Measurements from ENCODE around the gene ODAD4. TPM values are rescaled to one million over a fixed set of nuclear protein-coding genes. Genes with fewer than 3 reads are reported as not detected.

The ODAD4 gene
- total RNA-seq, 1 experiment from 2014 or later, result 0.98 TPM

- Histone ChIP-seq H3K9me3 (no peaks in the 10 kb centered on the region), H3K4me3 (ENCODE audit: low read depth, low read length) (no peak overlapping the region), H3K4me1 (peaks cover 52% of the 10 kb centered on the region), H3K36me3 (ENCODE audit: control insufficient read depth, insufficient read depth, low read length) (peaks cover 13% of the 10 kb centered on the region), H3K27me3 (replicated peaks; ENCODE audit: control insufficient read depth, insufficient read depth, low read length) (no peaks in the 10 kb centered on the region)
- intact Hi-C loops (cut with micrococcal nuclease; ENCODE audit: unreplicated experiment), result no loop called here
- Mint-ChIP-seq H3K4me3 (ENCODE audit: unreplicated experiment) (no peak overlapping the region), H3K36me3 (ENCODE audit: insufficient read depth, unreplicated experiment) (peaks cover 89% of the 10 kb centered on the region), H3K27ac (ENCODE audit: unreplicated experiment) (no peak overlapping the region), H3K4me1 (ENCODE audit: low read depth, unreplicated experiment) (peaks cover 47% of the 10 kb centered on the region), H3K9me3 (ENCODE audit: unreplicated experiment) (no peaks in the 10 kb centered on the region), H3K27me3 (ENCODE audit: insufficient read depth, unreplicated experiment) (no peaks in the 10 kb centered on the region)
- BruUV-seq (replicated peaks), result no TSS peak
- POLR2A ChIA-PET, result no interaction called here
- no peak for TF ChIP-seq CTCF (IDR thresholded peaks at IDR 0.05; ENCODE audit: insufficient read depth in 1 of 2, low read depth in 1 of 2, low read length in 1 of 2, severe bottlenecking in 1 of 2, unreplicated experiment in 1 of 2)
- no peak for DNase-seq
- CTCF ChIA-PET, result interaction anchor here (1.2 kb wide), 1 partner anchor 47 kb away, joined by 5 read pairs; no protein-coding TSS in a partner anchor
Measured at GRCh38 chr17:41912925-41913324, 17.5 kb upstream of the ODAD4 start.

- Histone ChIP-seq H3K36me3 (ENCODE audit: control insufficient read depth, insufficient read depth, low read length) (peaks cover 12% of the 10 kb centered on the region), H3K4me3 (ENCODE audit: low read depth, low read length) (no peak overlapping the region), H3K9me3 (no peaks in the 10 kb centered on the region), H3K27me3 (replicated peaks; ENCODE audit: control insufficient read depth, insufficient read depth, low read length) (no peaks in the 10 kb centered on the region), H3K4me1 (peaks cover 44% of the 10 kb centered on the region)
- H3K27ac Mint-ChIP-seq (ENCODE audit: unreplicated experiment), result peak overlapping the region; percentile 63
- no peak for TF ChIP-seq CTCF (IDR thresholded peaks at IDR 0.05; ENCODE audit: insufficient read depth in 1 of 2, low read depth in 1 of 2, low read length in 1 of 2, severe bottlenecking in 1 of 2, unreplicated experiment in 1 of 2)
- peaks cover 42% of the 10 kb centered on the region for H3K4me1 Mint-ChIP-seq (ENCODE audit: low read depth, unreplicated experiment)
- H3K9me3 Mint-ChIP-seq (ENCODE audit: unreplicated experiment), result no peaks in the 10 kb centered on the region
- no peaks in the 10 kb centered on the region for H3K27me3 Mint-ChIP-seq (ENCODE audit: insufficient read depth, unreplicated experiment)
- intact Hi-C loops (cut with micrococcal nuclease; ENCODE audit: unreplicated experiment), result loop anchor here (2.0 kb wide), 1 partner anchor 19 kb away; no protein-coding TSS in a partner anchor
- no peak for DNase-seq
- CTCF ChIA-PET, result interaction anchor here (0.5 to 1.3 kb wide), 5 partner anchors 17 to 277 kb away, joined by 4 to 8 read pairs (median 5); partner anchors contain the start of gene ODAD4
- BruUV-seq (replicated peaks), result no TSS peak
- peaks cover 89% of the 10 kb centered on the region for H3K36me3 Mint-ChIP-seq (ENCODE audit: insufficient read depth, unreplicated experiment)
- H3K4me3 Mint-ChIP-seq (ENCODE audit: unreplicated experiment), result peak overlapping the region; percentile 94
- POLR2A ChIA-PET, result interaction anchor here (1.9 kb wide), 1 partner anchor 16 kb away, joined by 12 read pairs; the partner anchor contains the start of gene ODAD4
Measured at GRCh38 chr17:41913798-41914197, 16.6 kb upstream of the ODAD4 start.

- Mint-ChIP-seq H3K4me1 (ENCODE audit: low read depth, unreplicated experiment) (peaks cover 39% of the 10 kb centered on the region), H3K4me3 (ENCODE audit: unreplicated experiment) (peak overlapping the region; percentile 94), H3K27me3 (ENCODE audit: insufficient read depth, unreplicated experiment) (no peaks in the 10 kb centered on the region), H3K27ac (ENCODE audit: unreplicated experiment) (peak overlapping the region; percentile 63), H3K9me3 (ENCODE audit: unreplicated experiment) (no peaks in the 10 kb centered on the region), H3K36me3 (ENCODE audit: insufficient read depth, unreplicated experiment) (peaks cover 89% of the 10 kb centered on the region)
- CTCF ChIA-PET, result interaction anchor here (0.5 to 1.3 kb wide), 4 partner anchors 16 to 278 kb away, joined by 4 to 8 read pairs (median 4); partner anchors contain the start of gene ODAD4
- Histone ChIP-seq H3K9me3 (no peaks in the 10 kb centered on the region), H3K4me3 (ENCODE audit: low read depth, low read length) (peak overlapping the region; percentile 15; the same call in 1 of the 2 replicates), H3K4me1 (peaks cover 38% of the 10 kb centered on the region), H3K36me3 (ENCODE audit: control insufficient read depth, insufficient read depth, low read length) (peaks cover 10% of the 10 kb centered on the region), H3K27me3 (replicated peaks; ENCODE audit: control insufficient read depth, insufficient read depth, low read length) (no peaks in the 10 kb centered on the region)
- no peak for TF ChIP-seq CTCF (IDR thresholded peaks at IDR 0.05; ENCODE audit: insufficient read depth in 1 of 2, low read depth in 1 of 2, low read length in 1 of 2, severe bottlenecking in 1 of 2, unreplicated experiment in 1 of 2)
- peak; percentile 57 to 65 for DNase-seq
- BruUV-seq (replicated peaks), result no TSS peak
- intact Hi-C loops (cut with micrococcal nuclease; ENCODE audit: unreplicated experiment), result loop anchor here (2.0 kb wide), 1 partner anchor 20 kb away; no protein-coding TSS in a partner anchor
- POLR2A ChIA-PET, result interaction anchor here (1.9 kb wide), 1 partner anchor 16 kb away, joined by 12 read pairs; the partner anchor contains the start of gene ODAD4
Measured at GRCh38 chr17:41914358-41914766, 16.1 kb upstream of the ODAD4 start.

Measured in Caco-2 (cell line).